ENCODE results near the gene CUBN. TPM values are rescaled to one million over a fixed set of nuclear protein-coding genes. Genes with fewer than 3 reads are reported as not detected.
A peak's percentile ranks its signal among the peaks of the same experiment; 100 is the strongest.

CUBN gene
- total RNA-seq, 2 experiments from 2014 or later: 7.9 to 9.2 TPM

GRCh38 chr10:16794005-16794404 is 335.6 kb downstream of the CUBN start:
- Mint-ChIP-seq H3K4me3 (no peak overlapping the region), H3K27me3 (no peaks in the 10 kb centered on the region), H3K27ac (no peak overlapping the region), H3K4me1 (ENCODE audit: low read depth) (peaks cover 25% of the 10 kb centered on the region), H3K9me3 (no peaks in the 10 kb centered on the region), H3K36me3 (ENCODE audit: low read depth) (peaks cover 74% of the 10 kb centered on the region)
- Histone ChIP-seq H3K4me1 (ENCODE audit: insufficient read depth, low read length) (no peaks in the 10 kb centered on the region), H3K36me3 (ENCODE audit: insufficient read depth, low read length) (peaks cover 4% of the 10 kb centered on the region), H3K9me3 (ENCODE audit: control insufficient read depth in 1 of 2, insufficient read depth in 1 of 2, low read length in 2 of 2) (no peaks in the 10 kb centered on the region), H3K27ac (ENCODE audit: low read depth in 1 of 2, low read length in 2 of 2) (no peak overlapping the region), H3K27me3 (ENCODE audit: control insufficient read depth in 1 of 2, insufficient read depth in 2 of 2, low read length in 2 of 2) (no peaks in the 10 kb centered on the region), H3K4me3 (ENCODE audit: low read length) (no peak overlapping the region)
- intact Hi-C loops (cut with DNase I, micrococcal nuclease): no loop called here
- no peak for TF ChIP-seq CTCF (IDR thresholded peaks at IDR 0.05)
- ATAC-seq (ENCODE audit: poor library complexity): no peak
- ChIA-PET POLR2A (no interaction called here), CTCF (interaction anchor here (1.4 kb wide), 1 partner anchor 17 kb away, joined by 3 read pairs; no protein-coding TSS in a partner anchor)
- DNase-seq: no peak

GRCh38 chr10:16792675-16793074 is 336.9 kb downstream of the CUBN start:
- peaks cover 32% of the 10 kb centered on the region for H3K4me1 Mint-ChIP-seq (ENCODE audit: low read depth)
- TF ChIP-seq CTCF (IDR thresholded peaks at IDR 0.05): no peak
- no peaks in the 10 kb centered on the region for H3K9me3 ChIP-seq (ENCODE audit: control insufficient read depth in 1 of 2, insufficient read depth in 1 of 2, low read length in 2 of 2)
- intact Hi-C loops (cut with DNase I, micrococcal nuclease): no loop called here
- no peak overlapping the region for H3K27ac ChIP-seq (ENCODE audit: low read depth in 1 of 2, low read length in 2 of 2)
- H3K27ac Mint-ChIP-seq: no peak overlapping the region
- no peak overlapping the region for H3K4me3 Mint-ChIP-seq
- ChIA-PET CTCF (interaction anchor here (1.4 kb wide), 1 partner anchor 16 kb away, joined by 3 read pairs; no protein-coding TSS in a partner anchor), POLR2A (no interaction called here)
- no peaks in the 10 kb centered on the region for H3K27me3 Mint-ChIP-seq
- no peaks in the 10 kb centered on the region for H3K27me3 ChIP-seq (ENCODE audit: control insufficient read depth in 1 of 2, insufficient read depth in 2 of 2, low read length in 2 of 2)
- H3K4me3 ChIP-seq (ENCODE audit: low read length): no peak overlapping the region
- ATAC-seq (ENCODE audit: poor library complexity) (no peak), DNase-seq (no peak)
- peaks cover 12% of the 10 kb centered on the region for H3K4me1 ChIP-seq (ENCODE audit: insufficient read depth, low read length)
- no peaks in the 10 kb centered on the region for H3K36me3 ChIP-seq (ENCODE audit: insufficient read depth, low read length)
- no peaks in the 10 kb centered on the region for H3K9me3 Mint-ChIP-seq
- peaks cover 73% of the 10 kb centered on the region for H3K36me3 Mint-ChIP-seq (ENCODE audit: low read depth)

GRCh38 chr10:16789765-16790164 is 339.8 kb downstream of the CUBN start:
- TF ChIP-seq CTCF (IDR thresholded peaks at IDR 0.05): no peak
- Mint-ChIP-seq H3K4me1 (ENCODE audit: low read depth) (peaks cover 21% of the 10 kb centered on the region), H3K4me3 (no peak overlapping the region), H3K27me3 (no peaks in the 10 kb centered on the region), H3K27ac (peak overlapping the region; percentile 88), H3K36me3 (ENCODE audit: low read depth) (peaks cover 55% of the 10 kb centered on the region), H3K9me3 (peaks cover 2% of the 10 kb centered on the region)
- Histone ChIP-seq H3K9me3 (ENCODE audit: control insufficient read depth in 1 of 2, insufficient read depth in 1 of 2, low read length in 2 of 2) (peaks cover 0 to 4% of the 10 kb centered on the region in 2 experiments), H3K27ac (ENCODE audit: low read depth in 1 of 2, low read length in 2 of 2) (no peak overlapping the region), H3K4me3 (ENCODE audit: low read length) (no peak overlapping the region), H3K27me3 (ENCODE audit: control insufficient read depth in 1 of 2, insufficient read depth in 2 of 2, low read length in 2 of 2) (no peaks in the 10 kb centered on the region), H3K4me1 (ENCODE audit: insufficient read depth, low read length) (peaks cover 23% of the 10 kb centered on the region), H3K36me3 (ENCODE audit: insufficient read depth, low read length) (peaks cover 3% of the 10 kb centered on the region)
- DNase-seq (no peak), ATAC-seq (ENCODE audit: poor library complexity) (no peak)
- ChIA-PET CTCF (interaction anchor here (1.0 kb wide), 1 partner anchor 14 kb away, joined by 3 read pairs; no protein-coding TSS in a partner anchor), POLR2A (interaction anchor here (2.6 kb wide), 1 partner anchor 28 kb away, joined by 13 read pairs; the partner anchor contains the start of gene RSU1)
- intact Hi-C loops (cut with DNase I, micrococcal nuclease): no loop called here

Data from CD4-positive, alpha-beta T cell (primary cell).